H1 (cell line): Measurements from ENCODE around the gene BNIP2. TPM values are rescaled to one million over a fixed set of nuclear protein-coding genes. Genes with fewer than 3 reads are reported as not detected.

Experiments
- CTCF ChIA-PET: fragments of 300-600 bp; sonication (Branson Sonifier 250); formaldehyde crosslinking; loops from one replicate; lab custom pipeline; 2021; ENCODE audit not compliant: partially characterized antibody; lab: Charles Lee
- POLR2A ChIA-PET: fragments of 300-600 bp; sonication (Branson Sonifier 250); formaldehyde crosslinking; loops from one replicate; lab custom pipeline; 2021; ENCODE audit warnings: inconsistent platforms; ENCODE audit not compliant: partially characterized antibody; lab: Charles Lee
- DNase-seq, 2 experiments: peaks; one replicate each; pipeline versions ENCODE4 v3.0.0 to v3.0.0-alpha.2; 2010 to 2022; ENCODE audit warnings: low spot score in 2 of 2, low read depth in 1 of 2, mixed read lengths in 1 of 2
- FAIRE-seq: peaks from 2 replicates; lab custom pipeline; 2011; peaks lifted over from hg19 to GRCh38; lab: Jason Lieb, UNC
- H2AFZ ChIP-seq: 2 replicates; pipeline ENCODE4 v1.8.1; 2012; ENCODE audit warnings: low read length, inconsistent platforms
- H2AK5ac ChIP-seq: 2 replicates; pipeline ENCODE4 v1.6.1; 2013; ENCODE audit warnings: low read depth, low read length
- H2BK120ac ChIP-seq: replicated peaks from 2 replicates; pipeline ENCODE3; 2013; ENCODE audit warnings: low read depth, low read length, inconsistent platforms
- H2BK12ac ChIP-seq: 2 replicates; pipeline ENCODE4 v1.6.1; 2013; ENCODE audit warnings: low read depth, low read length
- H2BK15ac ChIP-seq: 2 replicates; pipeline ENCODE4 v1.6.1; 2013; ENCODE audit warnings: low read length
- H2BK20ac ChIP-seq: 2 replicates; pipeline ENCODE4 v1.6.1; 2013; ENCODE audit warnings: low read length
- H2BK5ac ChIP-seq: 2 replicates; pipeline ENCODE4 v1.6.1; 2013; ENCODE audit warnings: low read depth, low read length
- H3K14ac ChIP-seq: 2 replicates; pipeline ENCODE4 v1.6.1; 2013; ENCODE audit warnings: inconsistent platforms; ENCODE audit not compliant: insufficient read length
- H3K18ac ChIP-seq: 2 replicates; pipeline ENCODE4 v1.6.1; 2013; ENCODE audit warnings: low read length; ENCODE audit errors: extremely low read depth
- H3K23ac ChIP-seq: 2 replicates; pipeline ENCODE4 v1.6.1; 2013; ENCODE audit warnings: inconsistent platforms; ENCODE audit not compliant: insufficient read length
- H3K23me2 ChIP-seq: 2 replicates; pipeline ENCODE4 v1.6.1; 2013; ENCODE audit warnings: low read depth, low read length
- H3K27ac ChIP-seq: 2 replicates; pipeline ENCODE4 v1.6.1; 2011; ENCODE audit warnings: low read depth, low read length, inconsistent platforms
- H3K27me3 ChIP-seq, 4 experiments: replicated peaks in 1 of 4; 1 replicate in 1 of 4; 2 replicates in 3 of 4; pipeline versions ENCODE4 v1.6.1 to v1.8.1; 2011 to 2013; ENCODE audit warnings: low read length in 3 of 4, mild to moderate bottlenecking in 3 of 4, inconsistent platforms in 2 of 4, mixed read lengths in 2 of 4, moderate library complexity in 1 of 4; ENCODE audit not compliant: control insufficient read depth in 3 of 4, insufficient read depth in 3 of 4; ENCODE audit errors: extremely low read depth in 1 of 4
- H3K36me3 ChIP-seq, 4 experiments: 2 replicates each; pipeline versions ENCODE4 v1.6.1 to v1.8.1; 2011 to 2013; ENCODE audit warnings: mild to moderate bottlenecking in 4 of 4, low read length in 3 of 4, moderate library complexity in 2 of 4, control low read depth in 1 of 4, inconsistent platforms in 1 of 4; ENCODE audit not compliant: insufficient read depth in 4 of 4, control insufficient read depth in 2 of 4
- H3K4ac ChIP-seq: replicated peaks from 2 replicates; pipeline ENCODE3; 2013; ENCODE audit warnings: low read length, low read depth, mixed read lengths, inconsistent platforms; ENCODE audit not compliant: insufficient read length
- H3K4me1 ChIP-seq, 4 experiments: replicated peaks in 1 of 4; 1 replicate in 1 of 4; 2 replicates in 3 of 4; pipeline versions ENCODE4 v1.6.1 to v1.8.1; 2011 to 2013; ENCODE audit warnings: low read length in 3 of 4, inconsistent platforms in 2 of 4, mixed read lengths in 1 of 4; ENCODE audit not compliant: insufficient read depth in 4 of 4, control insufficient read depth in 3 of 4
- H3K4me2 ChIP-seq, 2 experiments: 2 replicates each; pipeline versions ENCODE4 v1.6.1 to v1.8.1; 2011 to 2013; ENCODE audit warnings: low read depth in 2 of 2, low read length in 2 of 2, control low read depth in 1 of 2, inconsistent platforms in 1 of 2, mild to moderate bottlenecking in 1 of 2; ENCODE audit not compliant: insufficient read depth in 1 of 2
- H3K4me3 ChIP-seq, 4 experiments: fragments of 200-600, 300-600 bp in 1 of 4; sonication (generic), shearing (Covaris generic), sonication (Bioruptor Twin) in 1 of 4; 2 replicates each; pipeline versions ENCODE4 v1.5.1 to v1.8.1; 2011 to 2016; ENCODE audit warnings: low read length in 4 of 4, low read depth in 3 of 4, control low read depth in 2 of 4, inconsistent platforms in 2 of 4, mild to moderate bottlenecking in 2 of 4, mixed read lengths in 1 of 4, moderate library complexity in 1 of 4; ENCODE audit not compliant: insufficient read depth in 2 of 4; ENCODE audit errors: extremely low read depth in 1 of 4
- H3K56ac ChIP-seq: replicated peaks from 2 replicates; pipeline ENCODE3; 2013; ENCODE audit warnings: low read depth, mild to moderate bottlenecking, mixed read lengths, low read length, inconsistent platforms; ENCODE audit not compliant: insufficient read length
- H3K79me1 ChIP-seq: 2 replicates; pipeline ENCODE4 v1.6.1; 2013; ENCODE audit warnings: low read depth, low read length, control low read depth
- H3K79me2 ChIP-seq, 2 experiments: 2 replicates each; pipeline versions ENCODE4 v1.6.1 to v1.8.1; 2012 to 2013; ENCODE audit warnings: low read length in 2 of 2, mild to moderate bottlenecking in 2 of 2, inconsistent platforms in 1 of 2; ENCODE audit not compliant: insufficient read depth in 2 of 2, control insufficient read depth in 1 of 2
- H3K9ac ChIP-seq, 4 experiments: replicated peaks in 1 of 4; 1 replicate in 1 of 4; 2 replicates in 3 of 4; pipeline versions ENCODE4 v1.6.1 to v1.8.1; 2011 to 2013; ENCODE audit warnings: low read depth in 3 of 4, low read length in 3 of 4, control low read depth in 2 of 4, mild to moderate bottlenecking in 2 of 4, moderate library complexity in 2 of 4, inconsistent platforms in 1 of 4; ENCODE audit errors: extremely low read depth in 1 of 4
- H3K9me3 ChIP-seq, 2 experiments: 2 replicates each; pipeline versions ENCODE4 v1.6.1 to v1.8.1; 2012 to 2013; ENCODE audit warnings: mild to moderate bottlenecking in 2 of 2, moderate library complexity in 2 of 2, control low read depth in 1 of 2, inconsistent platforms in 1 of 2, low read depth in 1 of 2, low read length in 1 of 2, mixed read lengths in 1 of 2; ENCODE audit not compliant: insufficient read depth in 2 of 2
- H4K20me1 ChIP-seq, 2 experiments: replicated peaks in 1 of 2; 2 replicates each; pipeline versions ENCODE3 to v1.8.1; 2011 to 2013; ENCODE audit warnings: inconsistent platforms in 2 of 2, low read length in 2 of 2, mild to moderate bottlenecking in 1 of 2; ENCODE audit not compliant: insufficient read depth in 2 of 2, control insufficient read depth in 1 of 2
- H4K5ac ChIP-seq: 2 replicates; pipeline ENCODE4 v1.6.1; 2013; ENCODE audit warnings: low read length, low read depth, mixed read lengths, inconsistent platforms; ENCODE audit not compliant: insufficient read length
- H4K8ac ChIP-seq: 2 replicates; pipeline ENCODE4 v1.8.0; 2013; ENCODE audit warnings: mild to moderate bottlenecking, moderate library complexity, low read length, inconsistent platforms; ENCODE audit not compliant: insufficient read depth; ENCODE audit errors: extremely low read depth
- H4K91ac ChIP-seq: replicated peaks from 2 replicates; pipeline ENCODE3; 2013; ENCODE audit warnings: low read length, mixed read lengths, inconsistent platforms; ENCODE audit not compliant: insufficient read length
- BRCA1 ChIP-seq: IDR thresholded peaks from 2 replicates; pipeline ENCODE4 v1.6.1; 2012; ENCODE audit warnings: low read depth, low read length, improper control_type of control experiment
- CEBPB ChIP-seq: IDR thresholded peaks from 2 replicates; pipeline ENCODE4 v1.6.1; 2012; ENCODE audit warnings: low read depth, low read length
- CHD1 ChIP-seq: IDR thresholded peaks from 2 replicates; pipeline ENCODE4 v1.6.1; 2012; ENCODE audit warnings: low read depth, low read length, improper control_type of control experiment
- EZH2 ChIP-seq: fragments of 200-600 bp; sonication (generic); IDR thresholded peaks from 2 replicates; pipeline ENCODE4 v1.7.1; 2012; ENCODE audit warnings: low read depth, mild to moderate bottlenecking, moderate library complexity, low read length, inconsistent platforms; ENCODE audit not compliant: severe bottlenecking
- FOSL1 ChIP-seq: IDR thresholded peaks from 2 replicates; pipeline ENCODE4 v1.6.1; 2011; ENCODE audit warnings: mild to moderate bottlenecking, low read depth, low read length, moderate library complexity; ENCODE audit not compliant: insufficient read depth
- JUN ChIP-seq: IDR thresholded peaks from 2 replicates; pipeline ENCODE4 v1.6.1; 2011; ENCODE audit warnings: low read depth, mild to moderate bottlenecking, improper control_type of control experiment, low read length
- MAFK ChIP-seq: IDR thresholded peaks from 2 replicates; pipeline ENCODE4 v1.6.1; 2012; ENCODE audit warnings: low read depth, mild to moderate bottlenecking, improper control_type of control experiment, low read length
- NRF1 ChIP-seq: IDR thresholded peaks from 2 replicates; pipeline ENCODE4 v1.6.1; 2011; ENCODE audit warnings: mild to moderate bottlenecking, low read depth, low read length, improper control_type of control experiment
- SAP30 ChIP-seq: fragments of 300-600 bp; sonication (generic); IDR thresholded peaks from 2 replicates; pipeline ENCODE4 v1.7.1; 2012; ENCODE audit warnings: low read length, moderate library complexity, mild to moderate bottlenecking, inconsistent platforms; ENCODE audit not compliant: insufficient read depth, insufficient replicate concordance
- TBP ChIP-seq: IDR thresholded peaks from 2 replicates; pipeline ENCODE4 v1.6.1; 2011; ENCODE audit warnings: low read depth, low read length, improper control_type of control experiment
- TEAD4 ChIP-seq: IDR thresholded peaks from 2 replicates; pipeline ENCODE4 v1.6.1; 2012; ENCODE audit warnings: low read depth, low read length, inconsistent platforms, mixed read lengths
- WGBS, 2 experiments: shearing (Covaris generic) in 1 of 2; methylation state at CpG; one replicate each; pipeline versions ENCODE4 v1.1.6 to v1.1.7; 2013 to 2015; ENCODE audit warnings: low lambda C conversion rate in 2 of 2, mixed read lengths in 2 of 2, inconsistent platforms in 1 of 2, low coverage in 1 of 2, missing lambda C conversion rate in 1 of 2; ENCODE audit not compliant: insufficient replicate concordance in 2 of 2, insufficient coverage in 1 of 2, insufficient read length in 1 of 2; ENCODE audit errors: extremely low coverage in 1 of 2, missing lambda C conversion rate in 1 of 2; 5-methylcytosine and 5-hydroxymethylcytosine counted together
- polyA plus RNA-seq, 7 experiments: library from polyadenylated mRNA; depleted of rRNA in 3 of 7; stranded (reverse) in 5 of 7; unstranded in 2 of 7; fragments of >200 nt in 5 of 7; fragments of 200-250 nt in 2 of 7; gene quantifications; 1 replicate in 5 of 7; 2 replicates in 1 of 7; 4 replicates in 1 of 7; pipeline versions ENCODE4 v1.2.1 to v1.2.3, GENCODE V29; 2011 to 2013; ENCODE audit warnings: missing spikeins in 2 of 7, mixed read lengths in 2 of 7
- total RNA-seq: library from RNA; stranded (reverse); fragmentation: NEBNext Ultra II Directional; extraction: Animal tissue kit (Norgen Biotek cat#: 25700); gene quantifications from 2 replicates; pipeline ENCODE4 v1.2.1, GENCODE V29; 2021
- TF ChIP-seq, protein P1 (sequence below): IDR thresholded peaks from 2 replicates; pipeline ENCODE4 v1.6.1; 2012; ENCODE audit warnings: inconsistent platforms
- TF ChIP-seq, protein P2 (sequence below): IDR thresholded peaks from 2 replicates; pipeline ENCODE4 v1.6.1; 2011; ENCODE audit warnings: low read length, improper control_type of control experiment

The BNIP2 gene
- total and polyA plus RNA-seq, 2 of the 8 experiments (the other 6 are each of a cell fraction or from before 2014, with no cell fraction given), result 11.8 to 40.6 TPM

DNA sequence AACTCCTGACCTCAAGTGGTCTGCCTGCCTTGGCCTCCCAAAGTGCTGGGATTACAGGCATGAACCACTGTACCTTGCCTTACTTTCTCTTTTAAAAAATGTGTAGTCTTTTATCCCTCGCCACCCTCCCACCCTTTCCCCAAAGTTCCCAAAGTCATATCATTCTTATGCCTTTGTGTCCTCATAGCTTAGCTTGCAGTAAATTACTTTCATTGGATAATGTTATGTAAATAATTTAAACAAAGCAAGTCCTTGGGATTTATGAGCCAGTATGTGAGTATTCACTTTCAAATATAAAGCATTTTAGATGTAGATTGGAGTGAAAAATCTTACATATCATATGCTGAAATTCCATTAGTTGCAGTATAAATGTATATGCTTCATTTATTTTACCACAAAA lies 42.8 kb downstream of the BNIP2 start:
- ChIA-PET CTCF (interaction anchor here (1.1 to 2.8 kb wide), 3 partner anchors 13 to 114 kb away, joined by 3 to 9 read pairs (median 6); no protein-coding TSS in a partner anchor), POLR2A (interaction anchor here (1.1 to 1.6 kb wide), 2 partner anchors 12 to 117 kb away, joined by 3 to 9 read pairs; partner anchors contain the start of gene GTF2A2)
- Histone ChIP-seq H2BK15ac (no peak overlapping the region), H2BK5ac (no peak overlapping the region), H3K14ac (no peak overlapping the region), H3K9me3 (no peaks in the 10 kb centered on the region), H4K5ac (no peak overlapping the region), H3K36me3 (peaks cover 5 to 48% (median 19%) of the 10 kb centered on the region in 4 experiments; a peak in 6 of 8 replicates), H3K4me3 (no peak overlapping the region), H2AFZ (no peak overlapping the region), H3K23me2 (no peaks in the 10 kb centered on the region), H3K27me3 (no peaks in the 10 kb centered on the region), H2BK20ac (no peak overlapping the region), H4K8ac (no peak overlapping the region), H3K9ac (no peak overlapping the region), H2AK5ac (no peak overlapping the region), H4K20me1 (peaks cover 2 to 3% of the 10 kb centered on the region in 2 experiments), H3K27ac (no peak overlapping the region), H2BK120ac (no peak overlapping the region), H3K79me1 (no peaks in the 10 kb centered on the region), H3K4me1 (no peaks in the 10 kb centered on the region), H4K91ac (no peak overlapping the region), H3K23ac (no peak overlapping the region), H3K18ac (no peak overlapping the region), H3K4ac (no peak overlapping the region), H2BK12ac (no peak overlapping the region), H3K56ac (no peak overlapping the region), H3K4me2 (no peak overlapping the region), H3K79me2 (no peaks in the 10 kb centered on the region)
- DNase-seq (no peak), FAIRE-seq (no peak)
- WGBS, 2 experiments, result 94% methylated on average over 1 of the region's 1 CpG; no CpG with 5 or more reads in 1 of the 2 experiments
- TF ChIP-seq TEAD4 (no peak), CHD1 (no peak), CEBPB (no peak), NRF1 (no peak), TBP (no peak), JUN (no peak), EZH2 (no peak), BRCA1 (no peak), MAFK (no peak), FOSL1 (no peak), SAP30 (no peak)
- TF ChIP-seq, protein P1, sequence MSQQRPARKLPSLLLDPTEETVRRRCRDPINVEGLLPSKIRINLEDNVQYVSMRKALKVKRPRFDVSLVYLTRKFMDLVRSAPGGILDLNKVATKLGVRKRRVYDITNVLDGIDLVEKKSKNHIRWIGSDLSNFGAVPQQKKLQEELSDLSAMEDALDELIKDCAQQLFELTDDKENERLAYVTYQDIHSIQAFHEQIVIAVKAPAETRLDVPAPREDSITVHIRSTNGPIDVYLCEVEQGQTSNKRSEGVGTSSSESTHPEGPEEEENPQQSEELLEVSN, result no peak
- TF ChIP-seq, protein P2, sequence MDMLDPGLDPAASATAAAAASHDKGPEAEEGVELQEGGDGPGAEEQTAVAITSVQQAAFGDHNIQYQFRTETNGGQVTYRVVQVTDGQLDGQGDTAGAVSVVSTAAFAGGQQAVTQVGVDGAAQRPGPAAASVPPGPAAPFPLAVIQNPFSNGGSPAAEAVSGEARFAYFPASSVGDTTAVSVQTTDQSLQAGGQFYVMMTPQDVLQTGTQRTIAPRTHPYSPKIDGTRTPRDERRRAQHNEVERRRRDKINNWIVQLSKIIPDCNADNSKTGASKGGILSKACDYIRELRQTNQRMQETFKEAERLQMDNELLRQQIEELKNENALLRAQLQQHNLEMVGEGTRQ, result no peak
